Nephron progenitor cell (in vitro differentiated cells): ENCODE measurements around the gene SIMC1.
"Not testable (repeated sequence)": the region's sequence is repeated elsewhere in the genome, so short reads cannot be mapped to it uniquely, and the experiment has no call there.

Experiments used
- DNase-seq: peaks from one replicate; pipeline ENCODE4 v3.0.0; 2021
- H3K27ac Mint-ChIP-seq: 2 replicates; pipeline ENCODE4 v1.8.0; 2021; ENCODE audit warnings: mild to moderate bottlenecking, moderate library complexity, mixed read lengths
- H3K27me3 Mint-ChIP-seq: 2 replicates; pipeline ENCODE4 v1.8.0; 2021; ENCODE audit warnings: mild to moderate bottlenecking, low read depth, mixed read lengths; ENCODE audit not compliant: poor library complexity
- H3K36me3 Mint-ChIP-seq: 2 replicates; pipeline ENCODE4 v1.8.0; 2021; ENCODE audit warnings: low read depth, mixed read lengths
- H3K4me1 Mint-ChIP-seq: 2 replicates; pipeline ENCODE4 v1.8.0; 2021; ENCODE audit warnings: mixed read lengths
- H3K4me3 Mint-ChIP-seq: 2 replicates; pipeline ENCODE4 v1.8.0; 2021; ENCODE audit warnings: mild to moderate bottlenecking, moderate library complexity, mixed read lengths
- H3K9me3 Mint-ChIP-seq: 2 replicates; pipeline ENCODE4 v1.8.0; 2021; ENCODE audit warnings: mild to moderate bottlenecking, moderate library complexity, mixed read lengths
- CTCF ChIP-seq: fragments of 200-600 bp; sonication (generic); IDR thresholded peaks from 2 replicates; pipeline ENCODE4 v1.5.0; 2021; ENCODE audit warnings: antibody characterized with exemption

SIMC1 gene

GRCh38 chr5:176254066-176254393, 15.8 kb downstream of the SIMC1 start:
- Mint-ChIP-seq H3K9me3 (peaks cover 46% of the 10 kb centered on the region), H3K36me3 (peaks cover 43% of the 10 kb centered on the region)
- H3K4me3 Mint-ChIP-seq, DNase-seq, H3K27ac Mint-ChIP-seq, H3K27me3 Mint-ChIP-seq, H3K4me1 Mint-ChIP-seq: not testable (repeated sequence)

- not testable (repeated sequence) for H3K27me3 Mint-ChIP-seq, H3K4me1 Mint-ChIP-seq, DNase-seq, H3K4me3 Mint-ChIP-seq, H3K27ac Mint-ChIP-seq
- Mint-ChIP-seq H3K9me3 (peaks cover 22% of the 10 kb centered on the region), H3K36me3 (peaks cover 37% of the 10 kb centered on the region)
Observed at GRCh38 chr5:176257871-176258505, 19.8 kb downstream of the SIMC1 start.

- not testable (repeated sequence) for H3K4me3 Mint-ChIP-seq, DNase-seq, H3K4me1 Mint-ChIP-seq, H3K27me3 Mint-ChIP-seq
- Mint-ChIP-seq H3K27ac (peak overlapping the region; percentile 29), H3K36me3 (peaks cover 53% of the 10 kb centered on the region), H3K9me3 (peaks cover 37% of the 10 kb centered on the region)
Observed at GRCh38 chr5:176260682-176261081, 22.5 kb downstream of the SIMC1 start.

- not testable (repeated sequence) for H3K4me3 Mint-ChIP-seq, DNase-seq, H3K4me1 Mint-ChIP-seq, H3K27me3 Mint-ChIP-seq, H3K27ac Mint-ChIP-seq
- H3K9me3 Mint-ChIP-seq, result peaks cover 37% of the 10 kb centered on the region
- peaks cover 52% of the 10 kb centered on the region for H3K36me3 Mint-ChIP-seq
Observed at GRCh38 chr5:176266448-176266847, 28.2 kb downstream of the SIMC1 start.

- DNase-seq, H3K4me3 Mint-ChIP-seq, H3K27ac Mint-ChIP-seq, H3K4me1 Mint-ChIP-seq, H3K27me3 Mint-ChIP-seq: not testable (repeated sequence)
- Mint-ChIP-seq H3K9me3 (peaks cover 30% of the 10 kb centered on the region), H3K36me3 (peaks cover 64% of the 10 kb centered on the region)
Observed at GRCh38 chr5:176289018-176289417, 50.8 kb downstream of the SIMC1 start.

- peaks cover 62% of the 10 kb centered on the region for H3K36me3 Mint-ChIP-seq
- H3K4me1 Mint-ChIP-seq, H3K27me3 Mint-ChIP-seq, DNase-seq, H3K4me3 Mint-ChIP-seq: not testable (repeated sequence)
- H3K27ac Mint-ChIP-seq, result peak overlapping the region; percentile 33
- peaks cover 21% of the 10 kb centered on the region for H3K9me3 Mint-ChIP-seq
Observed at GRCh38 chr5:176290057-176290840, 52.0 kb downstream of the SIMC1 start.

GRCh38 chr5:176305356-176305755, 67.1 kb downstream of the SIMC1 start:
- H3K4me1 Mint-ChIP-seq, DNase-seq, H3K27me3 Mint-ChIP-seq, H3K27ac Mint-ChIP-seq, H3K4me3 Mint-ChIP-seq: not testable (repeated sequence)
- Mint-ChIP-seq H3K9me3 (peaks cover 43% of the 10 kb centered on the region), H3K36me3 (peaks cover 77% of the 10 kb centered on the region)

- TF ChIP-seq CTCF, result no peak
- Mint-ChIP-seq H3K27me3 (peaks cover 2% of the 10 kb centered on the region), H3K36me3 (peaks cover 70% of the 10 kb centered on the region), H3K4me3 (no peak overlapping the region), H3K4me1 (no peaks in the 10 kb centered on the region), H3K9me3 (no peaks in the 10 kb centered on the region), H3K27ac (no peak overlapping the region)
- no peak for DNase-seq
Observed at GRCh38 chr5:176317534-176318374, 79.5 kb downstream of the SIMC1 start.

- H3K4me1 Mint-ChIP-seq, result no peaks in the 10 kb centered on the region
- H3K4me3 Mint-ChIP-seq, result no peak overlapping the region
- H3K36me3 Mint-ChIP-seq, result peaks cover 72% of the 10 kb centered on the region
- H3K9me3 Mint-ChIP-seq, result no peaks in the 10 kb centered on the region
- TF ChIP-seq CTCF, result no peak
- H3K27ac Mint-ChIP-seq, result no peak overlapping the region
- peaks cover 2% of the 10 kb centered on the region for H3K27me3 Mint-ChIP-seq
- DNase-seq, result no peak
Observed at GRCh38 chr5:176319827-176320554, 81.8 kb downstream of the SIMC1 start.
